Measurements from ENCODE around the gene RNLS.

RNLS gene

GRCh38 chr10:88232983-88233543 is 350.1 kb downstream of the RNLS start:
- DNase-seq (ENCODE audit: low read depth, low spot score), result no peak

DNA sequence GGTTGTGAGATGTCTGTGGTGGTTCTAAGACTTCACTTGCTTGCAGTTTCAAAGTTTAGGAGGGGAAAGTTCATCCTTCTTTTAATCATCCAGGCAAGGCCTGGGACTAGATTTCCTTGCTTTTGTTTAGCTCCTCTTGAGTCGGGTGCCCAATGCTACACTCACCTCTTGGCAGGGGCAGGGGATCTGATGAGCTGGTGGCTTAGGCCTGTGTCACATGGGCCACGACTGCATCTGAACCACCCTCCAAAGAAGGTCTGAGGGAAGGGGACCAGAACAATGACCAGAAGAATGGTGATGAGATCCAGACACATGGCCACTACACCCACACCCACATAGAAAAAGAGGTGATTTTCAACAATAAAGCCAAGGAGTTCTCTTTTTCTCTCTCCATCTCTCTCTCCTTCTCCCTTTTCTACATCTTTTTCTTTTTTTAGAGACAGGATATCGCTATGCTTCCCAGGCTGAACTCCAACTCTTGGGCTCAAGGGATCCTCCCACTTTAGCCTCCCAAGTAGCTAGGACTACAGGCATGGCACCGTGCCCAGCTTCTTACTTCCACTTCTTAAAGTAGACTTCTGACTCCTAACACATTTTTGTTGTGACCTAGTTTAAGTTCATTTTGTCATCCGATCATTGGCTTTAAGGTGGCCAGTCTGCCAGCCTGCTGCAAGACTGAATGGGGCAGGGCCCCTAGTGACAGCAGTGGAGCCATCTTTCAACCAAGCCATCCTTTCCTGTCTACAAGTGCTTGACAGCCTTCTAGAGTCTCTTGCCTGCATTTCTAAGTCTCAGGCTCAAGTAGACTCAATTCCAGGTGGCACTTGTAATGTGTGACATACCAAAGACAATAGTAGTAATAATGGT is 350.9 kb downstream of the RNLS start:
- DNase-seq (ENCODE audit: low read depth, low spot score), result no peak

DNA sequence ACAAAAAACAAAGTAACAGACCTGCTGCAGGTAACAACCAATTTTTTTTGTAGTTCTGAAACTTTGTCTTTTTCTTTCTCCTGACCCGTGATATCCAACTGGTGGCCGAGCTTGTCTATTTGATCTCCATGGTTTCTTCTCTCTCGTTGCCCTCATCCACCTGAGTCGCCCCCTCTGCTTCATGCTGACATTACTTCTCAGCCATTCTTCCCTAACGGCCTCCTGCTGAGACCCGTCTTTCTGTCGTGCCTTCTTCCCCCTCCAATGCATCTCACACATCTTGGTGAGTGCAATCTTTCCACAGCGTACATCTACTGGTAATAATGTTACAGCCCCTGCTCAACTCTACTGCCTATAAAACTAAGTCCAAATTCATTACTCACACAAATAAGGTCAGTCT is 352.9 kb downstream of the RNLS start:
- DNase-seq (ENCODE audit: low read depth, low spot score), result no peak

DNA sequence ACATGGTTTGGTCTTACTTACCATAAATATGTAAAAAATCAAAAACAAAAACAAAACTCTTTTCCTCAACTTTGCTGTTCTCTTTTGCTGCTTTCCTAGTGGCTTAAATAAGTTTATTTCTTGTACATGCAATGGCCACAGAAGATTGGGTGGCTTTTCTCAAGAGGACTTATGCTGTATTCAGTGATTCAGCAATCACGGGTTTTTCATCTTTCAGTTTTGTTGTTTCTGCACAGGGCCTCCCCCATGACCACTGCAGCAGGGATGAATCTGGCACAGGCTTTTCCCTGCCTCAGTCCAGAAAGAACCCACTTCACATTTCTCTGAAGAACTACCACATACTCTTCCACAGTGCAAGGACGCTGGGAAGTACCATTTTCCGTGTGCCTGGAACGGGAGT is 355.0 kb downstream of the RNLS start:
- no peak for DNase-seq (ENCODE audit: low read depth, low spot score)

- no peak for DNase-seq (ENCODE audit: low read depth, low spot score)
Measured at GRCh38 chr10:88227342-88228018, 355.6 kb downstream of the RNLS start.

DNA sequence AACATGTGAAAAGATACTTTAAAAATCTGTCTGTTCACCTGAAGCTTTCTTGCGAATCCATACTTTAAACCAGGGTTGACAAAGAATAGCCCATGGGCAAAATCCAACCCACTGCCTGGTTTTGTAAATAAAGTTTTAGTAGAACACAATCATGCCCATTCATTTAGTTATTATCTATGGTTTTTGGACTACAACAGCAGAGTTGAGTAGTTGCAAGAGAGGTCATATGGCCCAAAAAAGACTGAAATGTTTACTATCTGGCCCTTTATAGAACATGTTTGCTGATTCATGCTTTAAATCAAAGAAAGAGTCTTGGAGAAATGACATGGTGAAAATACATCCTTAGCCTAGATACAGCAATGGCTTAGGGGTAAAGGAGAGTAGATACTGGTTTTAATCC is 356.2 kb downstream of the RNLS start:
- DNase-seq (ENCODE audit: low read depth, low spot score), result no peak

DNA sequence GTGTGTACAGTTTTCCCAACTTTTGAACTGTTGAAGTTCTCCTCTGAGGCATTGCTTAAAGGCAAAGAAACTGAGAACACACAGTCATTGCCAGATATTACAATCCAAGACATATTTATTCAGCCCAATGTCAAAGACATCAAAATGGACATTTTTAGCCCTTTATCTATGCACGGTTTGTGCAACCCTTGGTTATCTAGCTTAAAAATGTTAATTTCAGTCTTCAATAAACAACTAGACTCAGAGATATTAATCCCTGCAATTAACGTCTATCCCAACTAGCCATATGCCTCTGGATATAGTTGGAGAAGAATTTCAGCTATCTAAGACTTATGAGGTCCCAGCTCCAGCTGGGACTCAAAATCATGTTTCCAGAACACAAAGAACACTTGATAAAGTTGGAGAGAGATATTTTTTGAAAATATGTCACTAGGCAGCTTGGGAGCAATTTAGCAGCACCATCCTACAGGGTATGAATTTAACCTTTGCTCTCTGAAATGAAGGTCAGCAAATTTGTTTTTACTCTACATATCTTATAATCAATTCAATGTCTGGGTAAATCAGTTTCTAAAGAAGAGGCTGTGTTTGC is 357.0 kb downstream of the RNLS start:
- no peak for DNase-seq (ENCODE audit: low read depth, low spot score)
